SK-N-SH (cell line): ENCODE data around the gene LRRC15. TPM values are rescaled to one million over a fixed set of nuclear protein-coding genes. Genes with fewer than 3 reads are reported as not detected.

Source experiments
- CTCF ChIA-PET: fragments of 300-600, 350-600 bp; formaldehyde crosslinking; extraction: SDS; loops from one replicate; lab custom pipeline; 2021; lab: Yijun Ruan, JAX
- POLR2A ChIA-PET: fragments of 350-600 bp; sonication (Branson Sonifier 250); formaldehyde crosslinking; extraction: SDS; loops from one replicate; lab custom pipeline; 2020; ENCODE audit warnings: antibody characterized with exemption, inconsistent platforms; lab: Yijun Ruan, JAX
- DNase-seq: peaks from one replicate; pipeline ENCODE4 v3.0.0; 2012
- H2AFZ ChIP-seq: fragments of 200-600 bp; sonication (generic); 2 replicates; pipeline ENCODE4 v1.8.1; 2016; ENCODE audit warnings: antibody characterized with exemption, mild to moderate bottlenecking, low read depth
- H3F3A ChIP-seq: fragments of 200-600 bp; sonication (generic); replicated peaks from 2 replicates; pipeline ENCODE3; 2016; ENCODE audit warnings: antibody characterized with exemption, mild to moderate bottlenecking; ENCODE audit not compliant: insufficient read depth
- H3K27ac ChIP-seq, 2 experiments: fragments of 200-500 bp in 1 of 2; fragments of 200-600 bp in 1 of 2; sonication (Bioruptor generic) in 1 of 2; sonication (generic), shearing (Covaris generic) in 1 of 2; 2 replicates each; pipeline versions ENCODE4 v1.5.1 to v1.6.1; 2014 to 2016; ENCODE audit warnings: low read depth in 2 of 2, inconsistent platforms in 1 of 2, low read length in 1 of 2, mild to moderate bottlenecking in 1 of 2, mixed read lengths in 1 of 2
- H3K27me3 ChIP-seq: fragments of 200-600 bp; sonication (generic), shearing (Covaris generic); 2 replicates; pipeline ENCODE4 v1.6.1; 2016; ENCODE audit warnings: mixed run types; ENCODE audit not compliant: insufficient read depth
- H3K36me3 ChIP-seq, 2 experiments: fragments of 200-500 bp in 1 of 2; fragments of 200-600 bp in 1 of 2; sonication (Bioruptor generic) in 1 of 2; sonication (generic) in 1 of 2; replicated peaks in 1 of 2; 2 replicates each; pipeline versions ENCODE3 to v1.5.1; 2014 to 2016; ENCODE audit warnings: low read length in 1 of 2, mild to moderate bottlenecking in 1 of 2; ENCODE audit not compliant: insufficient read depth in 2 of 2, control insufficient read depth in 1 of 2
- H3K4me1 ChIP-seq, 2 experiments: fragments of 200-500 bp in 1 of 2; fragments of 200-600 bp in 1 of 2; sonication (Bioruptor generic) in 1 of 2; sonication (generic), shearing (Covaris generic) in 1 of 2; 2 replicates each; pipeline versions ENCODE4 v1.5.1 to v1.6.1; 2014 to 2016; ENCODE audit warnings: low read depth in 1 of 2, low read length in 1 of 2, mixed run types in 1 of 2; ENCODE audit not compliant: insufficient read depth in 2 of 2, control insufficient read depth in 1 of 2
- H3K4me2 ChIP-seq: fragments of 200-600 bp; sonication (generic), shearing (Covaris generic); 2 replicates; pipeline ENCODE4 v1.6.1; 2017; ENCODE audit warnings: mixed run types
- H3K4me3 ChIP-seq, 2 experiments: fragments of 200-500 bp in 1 of 2; fragments of 200-600 bp in 1 of 2; sonication (Bioruptor generic) in 1 of 2; sonication (generic), shearing (Covaris generic) in 1 of 2; 2 replicates each; pipeline versions ENCODE4 v1.5.1 to v1.8.1; 2014 to 2016; ENCODE audit warnings: low read depth in 2 of 2, inconsistent platforms in 1 of 2, low read length in 1 of 2, mild to moderate bottlenecking in 1 of 2, mixed read lengths in 1 of 2, moderate library complexity in 1 of 2
- H3K79me2 ChIP-seq: fragments of 200-600 bp; sonication (generic); 2 replicates; pipeline ENCODE4 v1.8.1; 2017; ENCODE audit warnings: mild to moderate bottlenecking; ENCODE audit not compliant: insufficient read depth
- H3K9ac ChIP-seq: fragments of 200-600 bp; sonication (generic); 2 replicates; pipeline ENCODE4 v1.6.1; 2017; ENCODE audit warnings: mixed run types
- H3K9me2 ChIP-seq: fragments of 200-600 bp; sonication (generic); 2 replicates; pipeline ENCODE4 v1.6.1; 2017; ENCODE audit warnings: mixed run types
- H3K9me3 ChIP-seq: fragments of 200-600 bp; sonication (generic); 2 replicates; pipeline ENCODE4 v1.6.1; 2017; ENCODE audit warnings: mixed run types, mild to moderate bottlenecking, moderate library complexity
- H4K20me1 ChIP-seq: fragments of 200-600 bp; sonication (generic); 2 replicates; pipeline ENCODE4 v1.6.1; 2017; ENCODE audit warnings: mild to moderate bottlenecking, mixed run types; ENCODE audit not compliant: insufficient read depth
- ELF1 ChIP-seq: IDR thresholded peaks from 2 replicates; pipeline ENCODE4 v1.4.0; 2012
- EZH2phosphoT487 ChIP-seq: fragments of 200-600 bp; sonication (generic); IDR thresholded peaks from 2 replicates; pipeline ENCODE4 v1.6.1; 2017; ENCODE audit warnings: low read depth, mixed run types, mild to moderate bottlenecking, antibody characterized with exemption, moderate library complexity, borderline replicate concordance
- FOSL2 ChIP-seq: IDR thresholded peaks from 2 replicates; pipeline ENCODE4 v1.4.0; 2012; ENCODE audit warnings: low read depth, mild to moderate bottlenecking, moderate library complexity, borderline replicate concordance
- FOXM1 ChIP-seq: IDR thresholded peaks from 2 replicates; pipeline ENCODE4 v1.4.0; 2012; ENCODE audit warnings: low read depth, mild to moderate bottlenecking
- GABPA ChIP-seq: IDR thresholded peaks from 2 replicates; pipeline ENCODE4 v1.4.0; 2012; ENCODE audit warnings: low read depth, mild to moderate bottlenecking
- NRF1 ChIP-seq: IDR thresholded peaks from 2 replicates; pipeline ENCODE4 v1.6.1; 2012; ENCODE audit warnings: low read depth, mild to moderate bottlenecking, low read length
- RCOR1 ChIP-seq: fragments of 150-350 bp; IDR thresholded peaks from 2 replicates; pipeline ENCODE4 v1.6.1; 2017; ENCODE audit warnings: antibody characterized with exemption, low read length
- RFX5 ChIP-seq: IDR thresholded peaks from 2 replicates; pipeline ENCODE4 v1.6.1; 2012; ENCODE audit warnings: mild to moderate bottlenecking, improper control_type of control experiment, low read length
- SMC3 ChIP-seq: IDR thresholded peaks from 2 replicates; pipeline ENCODE4 v1.6.1; 2012; ENCODE audit warnings: low read depth, low read length, improper control_type of control experiment
- TAF1 ChIP-seq: IDR thresholded peaks from 2 replicates; pipeline ENCODE4 v1.6.1; 2012; ENCODE audit warnings: low read depth, mild to moderate bottlenecking, low read length, moderate library complexity, borderline replicate concordance
- TEAD4 ChIP-seq: IDR thresholded peaks from 2 replicates; pipeline ENCODE4 v1.4.0; 2012; ENCODE audit warnings: mild to moderate bottlenecking, borderline replicate concordance; ENCODE audit not compliant: insufficient read depth
- WGBS: methylation state at CpG from one replicate; pipeline ENCODE4 v1.1.6; 2017; ENCODE audit warnings: low lambda C conversion rate; 5-methylcytosine and 5-hydroxymethylcytosine counted together
- polyA plus RNA-seq, 3 experiments: library from polyadenylated mRNA; depleted of rRNA; stranded (reverse); fragments of >200 nt; gene quantifications; 2 replicates each; pipeline ENCODE4 v1.2.3, GENCODE V29; 2012
- TF ChIP-seq, protein P1 (sequence below): IDR thresholded peaks from 2 replicates; pipeline ENCODE4 v1.6.1; 2012; ENCODE audit warnings: mild to moderate bottlenecking, low read depth, low read length, moderate library complexity
- TF ChIP-seq, protein P2 (sequence below): fragments of 150-350 bp; IDR thresholded peaks from 2 replicates; pipeline ENCODE4 v1.6.1; 2017; ENCODE audit warnings: antibody characterized with exemption, low read length, low read depth, borderline replicate concordance

Gene LRRC15
- polyA plus RNA-seq, 1 of the 3 experiments (the other 2 are of a cell fraction) = 0.02 TPM

DNA sequence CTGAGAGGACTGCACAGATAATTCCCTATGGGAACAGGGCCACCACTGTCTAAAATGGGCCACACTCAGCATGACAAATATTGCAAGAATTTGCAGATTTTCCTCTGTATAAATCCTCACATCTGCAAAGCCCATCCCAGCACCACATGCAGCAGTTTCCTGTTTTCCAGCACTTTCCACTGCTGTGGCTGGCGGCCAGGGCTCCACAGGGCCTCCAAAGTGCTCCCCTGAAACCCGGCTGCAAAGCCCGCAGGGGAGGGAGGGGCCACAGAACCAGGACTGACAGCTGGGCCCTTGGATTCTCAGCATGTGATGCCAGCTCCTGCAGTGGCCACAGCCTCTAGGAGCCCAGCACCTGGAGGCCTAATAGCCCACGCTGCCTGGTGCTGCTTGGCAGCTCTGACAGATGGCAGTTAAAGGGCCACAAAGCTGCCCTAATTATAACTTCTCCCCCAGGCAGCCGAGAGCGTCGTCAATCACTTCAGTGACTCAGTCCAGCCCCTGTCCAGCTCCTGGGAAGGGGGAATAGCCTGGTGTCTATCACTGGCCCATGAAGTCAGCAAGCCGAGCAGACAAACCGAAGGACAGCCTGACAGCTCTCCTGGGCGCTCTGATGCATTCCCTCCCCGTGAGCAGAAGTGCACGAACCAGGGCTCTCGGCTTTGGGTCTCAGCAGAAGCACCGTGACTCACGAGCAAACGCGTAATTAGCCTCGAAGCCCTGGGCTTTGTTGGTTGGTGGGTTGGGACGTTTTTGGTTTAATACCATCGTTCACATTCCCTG is 4.7 kb downstream of the LRRC15 start (continued):
- TF ChIP-seq, protein P1, sequence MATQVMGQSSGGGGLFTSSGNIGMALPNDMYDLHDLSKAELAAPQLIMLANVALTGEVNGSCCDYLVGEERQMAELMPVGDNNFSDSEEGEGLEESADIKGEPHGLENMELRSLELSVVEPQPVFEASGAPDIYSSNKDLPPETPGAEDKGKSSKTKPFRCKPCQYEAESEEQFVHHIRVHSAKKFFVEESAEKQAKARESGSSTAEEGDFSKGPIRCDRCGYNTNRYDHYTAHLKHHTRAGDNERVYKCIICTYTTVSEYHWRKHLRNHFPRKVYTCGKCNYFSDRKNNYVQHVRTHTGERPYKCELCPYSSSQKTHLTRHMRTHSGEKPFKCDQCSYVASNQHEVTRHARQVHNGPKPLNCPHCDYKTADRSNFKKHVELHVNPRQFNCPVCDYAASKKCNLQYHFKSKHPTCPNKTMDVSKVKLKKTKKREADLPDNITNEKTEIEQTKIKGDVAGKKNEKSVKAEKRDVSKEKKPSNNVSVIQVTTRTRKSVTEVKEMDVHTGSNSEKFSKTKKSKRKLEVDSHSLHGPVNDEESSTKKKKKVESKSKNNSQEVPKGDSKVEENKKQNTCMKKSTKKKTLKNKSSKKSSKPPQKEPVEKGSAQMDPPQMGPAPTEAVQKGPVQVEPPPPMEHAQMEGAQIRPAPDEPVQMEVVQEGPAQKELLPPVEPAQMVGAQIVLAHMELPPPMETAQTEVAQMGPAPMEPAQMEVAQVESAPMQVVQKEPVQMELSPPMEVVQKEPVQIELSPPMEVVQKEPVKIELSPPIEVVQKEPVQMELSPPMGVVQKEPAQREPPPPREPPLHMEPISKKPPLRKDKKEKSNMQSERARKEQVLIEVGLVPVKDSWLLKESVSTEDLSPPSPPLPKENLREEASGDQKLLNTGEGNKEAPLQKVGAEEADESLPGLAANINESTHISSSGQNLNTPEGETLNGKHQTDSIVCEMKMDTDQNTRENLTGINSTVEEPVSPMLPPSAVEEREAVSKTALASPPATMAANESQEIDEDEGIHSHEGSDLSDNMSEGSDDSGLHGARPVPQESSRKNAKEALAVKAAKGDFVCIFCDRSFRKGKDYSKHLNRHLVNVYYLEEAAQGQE = peak; percentile 68; the same call in 1 of the 2 replicates
- TF ChIP-seq, protein P2, sequence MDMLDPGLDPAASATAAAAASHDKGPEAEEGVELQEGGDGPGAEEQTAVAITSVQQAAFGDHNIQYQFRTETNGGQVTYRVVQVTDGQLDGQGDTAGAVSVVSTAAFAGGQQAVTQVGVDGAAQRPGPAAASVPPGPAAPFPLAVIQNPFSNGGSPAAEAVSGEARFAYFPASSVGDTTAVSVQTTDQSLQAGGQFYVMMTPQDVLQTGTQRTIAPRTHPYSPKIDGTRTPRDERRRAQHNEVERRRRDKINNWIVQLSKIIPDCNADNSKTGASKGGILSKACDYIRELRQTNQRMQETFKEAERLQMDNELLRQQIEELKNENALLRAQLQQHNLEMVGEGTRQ = no peak
- TF ChIP-seq TEAD4 = no peak
- TF ChIP-seq FOSL2 = no peak

DNA sequence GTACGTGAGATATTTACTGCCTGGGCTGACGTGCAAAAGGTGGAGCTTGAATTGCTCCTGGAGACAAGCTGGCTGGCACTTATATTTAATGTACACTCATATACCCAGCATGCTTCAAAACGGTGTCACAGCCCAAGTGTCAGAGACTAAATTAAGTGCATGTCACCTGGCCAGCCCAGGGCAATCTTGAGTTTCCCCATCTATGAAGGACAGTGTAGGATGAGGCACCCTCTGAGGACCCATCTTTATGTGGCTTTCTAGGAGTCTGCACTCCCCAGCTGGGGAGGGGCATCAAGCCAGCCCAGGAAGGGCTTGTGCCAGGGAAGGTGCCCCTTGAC is 5.3 kb downstream of the LRRC15 start:
- 85% methylated on average over 3 of the region's 3 CpGs for WGBS
- Histone ChIP-seq H3K27me3 (no peaks in the 10 kb centered on the region; the same call in 1 of the 2 replicates), H3K79me2 (no peaks in the 10 kb centered on the region), H3K4me3 (no peak overlapping the region), H3F3A (no peaks in the 10 kb centered on the region), H3K36me3 (no peaks in the 10 kb centered on the region), H3K9me3 (no peaks in the 10 kb centered on the region), H4K20me1 (no peaks in the 10 kb centered on the region), H3K4me1 (peaks cover 14 to 38% of the 10 kb centered on the region in 2 experiments; a peak in 3 of 4 replicates), H3K27ac (peak overlapping the region; percentile 20 to 74; a peak in 3 of 4 replicates), H3K4me2 (peak overlapping the region; percentile 44; the same call in 1 of the 2 replicates), H3K9me2 (no peaks in the 10 kb centered on the region), H2AFZ (no peak overlapping the region), H3K9ac (no peak overlapping the region)
- DNase-seq = no peak
- CTCF ChIA-PET = interaction anchor here (0.9 to 9.4 kb wide), 6 partner anchors 14 to 699 kb away, joined by 3 to 85 read pairs (median 7); no protein-coding TSS in a partner anchor
- TF ChIP-seq, protein P1 = no peak
- TF ChIP-seq RFX5 (no peak), NRF1 (no peak), EZH2phosphoT487 (no peak), RCOR1 (no peak), ELF1 (no peak), FOXM1 (no peak), TAF1 (no peak), SMC3 (no peak), GABPA (no peak)
- TF ChIP-seq, protein P2 = no peak
- POLR2A ChIA-PET = no interaction called here
